Activated CD4-positive, CD25-positive, alpha-beta regulatory T cell (primary cell): ENCODE results near the gene NUAK2.
A peak's percentile ranks its signal among the peaks of the same experiment; 100 is the strongest.

ENCODE experiments used
- DNase-seq, 4 experiments: peaks; one replicate each; lab custom pipeline; 2025; lab: John Stamatoyannopoulos, UW

Gene NUAK2

GRCh38 chr1:205346956-205347574 is 25.5 kb upstream of the NUAK2 start:
- no peak for DNase-seq

GRCh38 chr1:205345761-205346160 is 24.2 kb upstream of the NUAK2 start:
- no peak for DNase-seq

GRCh38 chr1:205344066-205344928 is 22.8 kb upstream of the NUAK2 start:
- peak in 2 of 4 experiments; percentile 11 to 13 for DNase-seq

DNA sequence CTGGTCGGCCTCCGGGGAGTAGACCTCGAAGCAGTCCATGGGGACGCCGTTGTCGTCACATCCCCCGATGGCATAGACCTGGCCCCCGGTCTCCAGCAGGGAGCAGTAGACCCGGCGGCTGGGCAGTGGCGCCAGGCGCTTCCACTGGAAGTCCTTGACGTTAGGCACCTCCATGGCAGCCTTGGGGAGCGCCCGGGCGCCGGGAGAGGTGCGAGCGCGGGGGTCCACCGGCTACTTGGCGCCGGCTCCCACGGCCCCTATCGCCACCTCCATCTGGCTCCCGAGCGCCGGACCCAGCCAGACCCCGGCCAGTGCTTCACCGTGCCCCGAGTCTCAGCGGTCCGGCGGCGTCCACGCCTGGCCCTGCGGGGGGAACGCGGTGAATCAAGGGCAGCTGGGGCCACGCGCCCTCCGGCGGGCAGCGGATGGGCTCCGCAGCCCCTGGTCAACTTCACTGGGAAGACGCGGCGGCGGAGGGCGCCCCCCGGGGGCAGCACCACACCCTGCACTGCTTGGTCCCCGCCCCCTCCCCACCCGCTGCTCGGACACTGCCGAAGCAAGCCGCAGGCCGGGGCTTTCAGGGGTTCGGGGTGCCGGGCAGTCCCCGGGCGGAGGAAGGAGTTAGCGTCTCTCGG is 22.0 kb upstream of the NUAK2 start:
- DNase-seq = no peak

GRCh38 chr1:205342986-205343385 is 21.4 kb upstream of the NUAK2 start:
- DNase-seq = no peak

DNA sequence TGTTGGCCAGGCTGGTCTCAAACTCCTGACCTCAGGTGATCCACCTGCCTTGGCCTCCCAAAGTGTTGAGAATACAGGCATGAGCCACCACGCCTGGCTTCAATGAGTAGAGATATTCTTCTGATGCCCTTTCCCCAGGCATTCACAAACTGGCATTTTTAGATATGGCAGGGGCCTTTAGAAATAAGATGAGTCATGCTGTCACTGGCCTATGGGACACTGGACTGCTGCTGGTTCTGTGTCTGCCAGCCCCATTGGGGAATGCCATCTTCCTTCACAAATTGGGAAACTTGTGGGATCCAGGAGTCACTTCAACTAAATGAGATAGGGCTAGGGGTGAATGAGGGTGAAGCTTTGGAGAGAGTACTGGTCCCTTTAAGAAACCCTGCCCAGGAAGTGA is 19.1 kb upstream of the NUAK2 start:
- no peak for DNase-seq

DNA sequence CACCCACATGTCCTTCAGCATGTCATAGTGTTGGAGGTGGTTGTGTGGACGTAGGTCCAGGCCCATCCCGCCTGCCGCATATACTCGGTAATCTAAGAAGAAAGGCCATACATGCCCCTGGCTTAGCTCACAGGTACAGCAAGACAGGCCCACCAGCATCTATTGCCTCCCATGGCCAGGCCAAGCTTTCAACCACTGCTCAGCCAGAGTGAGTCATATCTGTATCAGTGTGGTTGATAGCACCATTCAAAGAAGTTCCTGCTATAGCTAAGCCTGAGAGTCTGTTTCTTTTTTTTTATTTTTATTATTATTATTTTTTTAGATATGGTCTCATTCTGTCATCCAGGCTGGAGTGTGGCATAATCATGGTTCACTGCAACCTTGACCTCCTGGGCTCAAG is 18.2 kb upstream of the NUAK2 start:
- no peak for DNase-seq

DNA sequence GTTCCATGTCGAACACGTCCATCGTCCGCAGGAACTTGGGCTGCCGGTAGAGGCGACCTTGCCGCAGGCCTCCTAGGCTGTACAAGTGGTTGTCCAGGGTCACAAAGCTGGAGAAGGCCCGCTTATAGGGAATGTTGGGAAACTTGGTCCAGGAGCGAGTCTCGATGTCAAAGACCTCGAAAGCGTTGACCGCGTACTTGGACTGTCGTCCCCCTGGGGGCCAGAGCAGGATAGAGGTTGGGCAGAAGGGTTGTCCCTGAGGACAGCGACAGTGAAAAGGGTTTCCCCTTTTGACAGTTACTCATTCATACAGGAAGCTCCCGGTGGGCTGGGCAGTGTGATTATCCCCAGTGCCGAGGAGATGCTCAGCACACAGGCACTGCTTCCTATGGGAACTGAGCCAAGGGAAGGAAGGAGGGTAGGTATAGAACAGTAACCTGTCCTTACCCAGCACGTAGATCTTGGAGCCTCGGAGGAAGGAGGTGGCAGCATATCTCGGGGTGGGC is 17.7 kb upstream of the NUAK2 start:
- no peak for DNase-seq

- no peak for DNase-seq
These were observed 16.5 kb upstream of the NUAK2 start for GRCh38 chr1:205338011-205338410.

GRCh38 chr1:205337481-205337880 is 15.9 kb upstream of the NUAK2 start:
- DNase-seq = no peak

GRCh38 chr1:205335692-205336091 is 14.1 kb upstream of the NUAK2 start:
- DNase-seq = peak; percentile 53 to 67 (median 64)

- DNase-seq = no peak
These were observed 10.7 kb upstream of the NUAK2 start for GRCh38 chr1:205332015-205332791.

GRCh38 chr1:205330150-205330549 is 8.6 kb upstream of the NUAK2 start:
- DNase-seq = no peak

DNA sequence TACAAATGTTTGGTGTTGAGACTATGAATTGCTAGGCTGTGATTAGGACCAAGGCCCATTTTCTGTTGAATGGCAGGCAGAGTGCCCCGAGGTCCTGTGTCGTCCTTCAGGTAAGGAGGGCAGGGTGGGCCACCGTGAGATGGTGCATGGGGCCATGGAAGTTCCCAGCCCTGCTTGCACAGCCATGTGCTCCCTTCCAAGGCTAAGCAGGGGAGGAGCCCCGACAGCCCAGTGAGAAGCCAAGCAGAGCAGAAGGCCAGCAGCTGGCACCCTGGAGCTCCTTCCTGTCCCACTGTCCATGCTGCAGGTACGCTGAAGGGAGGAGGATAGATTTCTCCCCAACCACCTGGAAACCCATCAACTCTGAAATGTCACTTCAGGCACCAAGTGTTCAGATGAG is 8.2 kb upstream of the NUAK2 start:
- no peak for DNase-seq

GRCh38 chr1:205328476-205328875 is 6.9 kb upstream of the NUAK2 start:
- no peak for DNase-seq

DNA sequence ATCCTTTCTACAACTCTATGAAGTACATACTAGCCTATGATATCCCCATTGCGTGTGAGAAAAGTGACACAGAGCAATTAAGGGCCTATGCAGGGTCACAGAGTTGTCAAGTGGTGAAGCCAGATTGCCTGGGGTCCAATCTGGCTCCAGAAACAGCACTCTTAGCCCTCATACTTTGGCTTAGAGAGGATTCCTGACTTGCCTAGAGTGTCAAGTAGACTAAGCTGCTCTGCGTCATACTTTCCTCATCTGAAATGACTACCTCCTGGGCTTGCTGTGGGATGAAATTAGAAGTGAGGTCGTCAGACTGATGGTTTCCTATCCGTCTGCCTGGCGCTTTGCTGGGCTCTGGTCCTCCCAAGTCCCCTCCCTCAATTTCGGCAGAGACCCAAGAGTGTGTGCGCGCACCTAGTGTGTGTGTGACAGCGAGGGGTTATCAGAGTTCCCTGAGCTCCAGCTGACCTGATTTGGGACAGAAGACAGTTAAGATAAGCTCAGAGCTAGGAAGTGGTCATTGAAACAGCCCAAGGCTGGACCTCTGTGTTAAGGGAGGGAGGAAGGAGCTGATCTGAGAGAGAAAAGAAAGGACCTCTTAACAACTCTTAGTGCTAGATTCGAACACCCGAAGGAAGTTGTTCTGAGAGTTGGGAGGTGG is 5.4 kb upstream of the NUAK2 start:
- DNase-seq = no peak

DNA sequence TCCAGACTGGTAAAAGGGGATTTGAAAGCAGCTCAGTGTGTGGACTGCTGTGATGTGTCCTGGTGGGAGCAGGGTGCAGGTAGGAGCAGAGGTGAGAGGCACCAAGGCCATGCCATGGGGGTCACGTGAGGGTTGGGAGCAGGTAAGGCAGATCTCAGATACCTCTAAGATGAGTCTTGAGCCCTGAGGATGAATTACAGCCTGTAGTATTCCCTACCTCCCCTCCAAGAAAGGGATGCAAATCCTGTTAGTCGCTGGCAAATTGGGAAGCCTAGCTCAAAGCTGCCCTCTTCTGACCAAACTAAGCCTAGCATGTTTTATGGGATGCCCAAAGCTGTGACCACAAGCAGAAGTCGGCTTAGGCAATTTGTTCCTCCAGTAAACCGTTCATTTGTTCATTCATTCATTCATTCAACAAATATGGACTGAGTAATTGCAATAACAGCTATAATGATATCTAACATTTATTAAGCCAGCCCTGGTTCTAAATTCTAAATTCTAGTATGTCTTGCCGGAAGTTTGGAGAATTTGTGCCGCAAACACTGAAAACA is 3.9 kb upstream of the NUAK2 start:
- DNase-seq = peak; percentile 10 to 24 (median 21)

DNA sequence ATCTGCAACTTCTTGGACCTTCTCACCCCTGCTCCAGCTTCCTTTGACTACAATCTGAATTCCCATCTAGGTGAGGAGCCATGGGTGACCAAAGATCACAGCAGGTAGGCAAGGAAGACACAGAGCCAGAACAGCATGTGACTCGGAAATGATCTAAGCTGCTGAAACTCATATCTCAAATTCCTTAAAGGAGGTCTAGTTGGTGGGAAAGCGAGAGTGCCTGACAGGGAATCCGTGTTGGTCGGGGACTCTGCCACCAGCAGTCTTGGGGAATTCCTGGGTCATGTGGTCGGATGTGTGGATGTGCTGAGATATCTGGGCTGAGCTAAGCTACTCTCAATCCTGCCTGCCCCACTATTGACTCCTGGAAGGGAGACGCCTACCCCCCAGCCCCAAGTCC is 3.2 kb upstream of the NUAK2 start:
- no peak for DNase-seq

- DNase-seq = no peak
These were observed 2.2 kb upstream of the NUAK2 start for GRCh38 chr1:205323794-205324193.

GRCh38 chr1:205321959-205322283 is 376 bp upstream of the NUAK2 start:
- no peak for DNase-seq
